Stimulated activated CD4-positive, alpha-beta T cell treated with anti-CD3 and anti-CD28 coated beads, Interleukin-4, amount 100 ng/mL, for 4 hours (primary cell): ENCODE data around the gene PDE7B.

Experiments used
- DNase-seq, 2 experiments: peaks; one replicate each; pipeline ENCODE4 v3.0.0-alpha.2; 2020

The PDE7B gene

DNA sequence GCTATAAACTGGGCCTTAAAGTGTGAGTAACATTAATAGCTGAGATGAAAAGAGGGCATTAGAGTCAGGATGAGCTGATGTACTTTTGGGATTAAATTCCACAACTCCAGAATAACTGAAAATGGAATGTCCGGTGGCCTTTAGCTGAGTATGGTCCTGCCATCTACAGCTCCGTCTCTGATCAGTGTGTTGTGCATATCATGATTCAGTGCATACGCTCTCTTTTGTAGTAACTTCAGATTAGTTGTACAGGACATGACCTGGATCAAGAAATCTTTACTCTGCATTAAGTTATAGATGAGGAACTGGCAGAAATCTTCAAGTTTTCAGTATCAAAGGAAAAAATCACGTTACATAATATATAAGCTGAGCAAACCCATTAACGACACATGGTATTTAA, 306.2 kb downstream of the PDE7B start:
- no peak for DNase-seq

DNA sequence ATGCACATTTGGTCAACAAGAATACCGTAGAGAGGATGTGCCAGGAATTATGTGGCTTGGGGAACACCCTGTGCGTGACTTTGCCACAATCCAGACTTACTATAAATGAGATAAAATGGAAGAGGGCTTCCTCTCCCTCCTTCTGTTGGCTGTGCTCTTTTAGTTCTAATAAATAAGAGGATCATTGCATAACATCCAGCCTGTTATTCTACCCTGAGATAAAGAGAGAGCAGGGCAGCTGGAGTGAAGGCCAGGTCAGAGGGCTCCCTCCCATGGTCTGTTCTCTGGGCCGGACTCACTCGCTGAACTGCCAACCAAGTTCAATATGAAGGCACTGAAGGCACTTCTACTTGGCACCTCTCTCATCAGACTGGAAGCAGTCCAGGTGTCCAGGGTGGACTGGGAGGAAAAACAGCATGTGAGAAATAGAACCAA, 306.9 kb downstream of the PDE7B start:
- DNase-seq = no peak

DNA sequence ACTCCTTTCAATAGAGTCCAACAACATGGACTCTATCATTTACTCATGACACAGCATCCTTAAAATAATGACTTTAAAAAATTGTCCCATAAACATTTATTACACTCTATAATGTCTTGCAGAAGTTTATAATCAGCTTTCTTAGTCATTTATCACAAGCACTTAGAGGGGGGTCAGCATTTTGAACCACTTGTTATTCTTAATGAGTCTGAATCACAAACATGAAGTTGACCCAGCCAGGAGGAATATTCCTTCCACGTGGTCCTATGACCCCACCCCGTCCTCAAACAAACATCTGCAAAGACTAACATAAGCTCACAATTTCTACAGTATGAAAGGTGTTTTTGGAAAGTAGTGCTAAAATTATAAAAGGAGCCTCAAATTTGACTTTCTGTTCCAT, 307.5 kb downstream of the PDE7B start:
- no peak for DNase-seq

DNA sequence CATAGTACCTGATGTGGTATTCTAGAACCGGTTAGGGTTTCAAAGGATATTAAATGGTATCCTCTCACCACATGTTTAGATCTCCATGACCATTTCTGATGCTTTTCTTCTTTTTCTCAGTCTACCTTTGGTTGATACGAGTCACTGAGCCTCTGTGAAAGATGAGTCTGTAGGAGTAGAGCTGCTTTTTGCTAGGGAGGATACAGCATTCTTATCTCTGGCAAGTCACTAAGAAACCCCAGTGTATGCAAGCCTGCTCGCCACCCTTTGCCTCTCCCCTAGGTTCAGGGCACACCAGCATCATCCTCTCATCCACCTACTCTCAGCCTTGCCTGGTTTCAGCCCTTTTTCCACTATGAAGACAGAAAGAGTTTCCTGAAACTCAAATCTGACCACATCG, 308.7 kb downstream of the PDE7B start:
- DNase-seq = no peak

DNA sequence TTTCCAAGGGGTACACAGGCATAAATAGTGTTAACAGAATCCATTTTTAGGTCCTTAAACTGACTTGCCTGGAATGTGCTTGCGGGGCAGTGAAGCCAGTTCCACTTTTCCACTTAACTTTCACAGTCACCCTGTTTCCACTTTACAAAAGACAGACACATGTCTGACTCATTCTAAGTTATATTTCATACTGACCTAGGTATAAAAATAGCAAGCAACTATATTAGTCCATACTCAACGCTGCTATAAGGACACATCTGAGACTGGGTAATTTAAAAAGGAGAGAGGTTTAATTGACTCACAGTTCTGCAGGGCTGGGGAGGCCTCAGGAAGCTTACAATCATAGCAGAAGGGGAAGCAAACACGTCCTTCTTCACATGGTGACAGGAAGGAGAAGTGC, 310.4 kb downstream of the PDE7B start:
- no peak for DNase-seq

DNA sequence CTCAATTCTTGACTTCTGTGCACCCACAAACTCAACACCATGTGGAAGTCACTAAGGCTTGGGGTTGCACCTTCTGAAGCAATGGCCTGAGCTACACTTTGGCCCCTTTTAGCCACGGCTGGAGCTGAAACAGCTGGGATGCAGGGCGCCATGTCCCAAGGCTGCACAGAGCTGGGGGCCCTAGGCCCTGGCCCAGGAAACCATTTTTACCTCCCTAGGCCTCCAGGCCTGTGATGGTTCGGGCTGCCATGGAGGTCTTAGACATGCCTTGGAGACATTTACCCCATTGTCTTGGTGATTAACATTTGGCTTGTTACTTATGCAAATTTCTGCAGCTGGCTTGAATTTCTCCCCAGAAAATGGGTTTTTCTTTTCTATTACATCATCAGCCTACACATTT, 311.8 kb downstream of the PDE7B start:
- no peak for DNase-seq

DNA sequence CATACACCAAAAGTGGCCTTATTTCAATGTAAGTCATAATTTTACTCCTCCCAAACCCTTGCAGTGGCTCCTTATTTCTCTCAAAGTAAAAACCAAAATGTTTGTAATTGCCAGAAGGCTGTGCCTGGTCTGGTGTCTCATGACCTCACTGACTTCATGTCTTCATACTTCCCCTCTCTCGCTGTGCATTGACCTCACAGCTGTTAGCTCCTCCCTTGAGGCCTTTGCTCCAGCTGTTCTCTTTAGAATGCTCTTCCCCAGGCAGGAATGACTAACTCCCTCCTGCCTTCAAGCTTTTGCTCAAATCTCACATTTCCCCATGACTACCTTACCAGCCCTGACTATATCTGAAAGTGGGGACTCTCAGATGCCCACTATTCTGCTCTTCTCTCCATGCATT, 315.3 kb downstream of the PDE7B start:
- no peak for DNase-seq

DNA sequence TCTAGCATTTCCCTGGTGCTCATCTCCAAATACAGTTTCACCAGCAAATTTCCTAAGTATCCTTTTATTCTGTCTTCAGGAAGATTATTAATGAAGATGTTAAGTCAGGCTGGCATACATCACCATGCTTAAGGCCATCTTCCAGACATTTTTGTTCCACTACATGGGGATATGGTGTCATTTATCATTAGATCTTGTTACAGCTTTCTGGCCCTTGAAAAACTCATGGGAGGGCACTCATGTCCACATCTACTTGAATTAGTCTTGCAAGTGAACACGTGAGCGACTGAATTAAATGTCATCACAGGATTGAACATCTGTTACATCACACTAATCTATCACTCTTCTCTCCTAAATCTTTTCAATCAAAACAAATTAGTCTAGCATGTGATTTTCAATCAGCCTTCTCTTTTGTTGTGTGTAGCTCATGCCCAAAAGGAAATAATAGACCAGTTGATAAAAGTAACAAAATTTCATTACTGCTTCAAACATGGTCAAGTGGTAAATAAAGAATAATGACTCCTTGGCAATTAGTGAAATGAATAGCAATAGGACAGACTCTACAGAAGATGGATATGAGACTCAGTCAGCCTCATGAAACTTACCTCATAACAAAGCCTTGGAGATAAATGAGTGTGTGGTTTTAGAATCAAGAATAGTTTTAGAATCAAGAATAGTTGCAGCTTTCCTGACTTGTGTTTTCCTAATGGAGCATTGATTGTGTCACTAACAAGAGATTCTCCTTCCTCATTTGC, 318.1 kb downstream of the PDE7B start:
- DNase-seq = no peak

DNA sequence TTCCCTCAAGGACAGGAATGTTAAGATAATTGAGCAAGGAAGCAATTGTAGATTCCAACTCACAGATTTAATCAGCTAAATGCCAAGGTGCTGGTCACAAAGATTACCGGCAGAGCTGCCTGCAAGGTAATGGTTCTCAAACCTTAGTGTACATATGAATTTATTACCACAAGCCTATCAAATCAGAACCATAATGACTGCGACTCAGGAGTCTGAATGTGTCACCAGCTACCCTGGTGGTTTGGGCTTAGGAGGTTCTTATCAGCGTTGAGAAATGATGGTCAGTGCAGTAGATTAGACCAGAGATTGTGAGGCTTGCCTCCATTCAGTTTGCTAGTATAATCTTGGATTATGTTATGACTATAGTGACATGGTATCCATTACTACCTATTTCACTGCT, 319.7 kb downstream of the PDE7B start:
- no peak for DNase-seq

DNA sequence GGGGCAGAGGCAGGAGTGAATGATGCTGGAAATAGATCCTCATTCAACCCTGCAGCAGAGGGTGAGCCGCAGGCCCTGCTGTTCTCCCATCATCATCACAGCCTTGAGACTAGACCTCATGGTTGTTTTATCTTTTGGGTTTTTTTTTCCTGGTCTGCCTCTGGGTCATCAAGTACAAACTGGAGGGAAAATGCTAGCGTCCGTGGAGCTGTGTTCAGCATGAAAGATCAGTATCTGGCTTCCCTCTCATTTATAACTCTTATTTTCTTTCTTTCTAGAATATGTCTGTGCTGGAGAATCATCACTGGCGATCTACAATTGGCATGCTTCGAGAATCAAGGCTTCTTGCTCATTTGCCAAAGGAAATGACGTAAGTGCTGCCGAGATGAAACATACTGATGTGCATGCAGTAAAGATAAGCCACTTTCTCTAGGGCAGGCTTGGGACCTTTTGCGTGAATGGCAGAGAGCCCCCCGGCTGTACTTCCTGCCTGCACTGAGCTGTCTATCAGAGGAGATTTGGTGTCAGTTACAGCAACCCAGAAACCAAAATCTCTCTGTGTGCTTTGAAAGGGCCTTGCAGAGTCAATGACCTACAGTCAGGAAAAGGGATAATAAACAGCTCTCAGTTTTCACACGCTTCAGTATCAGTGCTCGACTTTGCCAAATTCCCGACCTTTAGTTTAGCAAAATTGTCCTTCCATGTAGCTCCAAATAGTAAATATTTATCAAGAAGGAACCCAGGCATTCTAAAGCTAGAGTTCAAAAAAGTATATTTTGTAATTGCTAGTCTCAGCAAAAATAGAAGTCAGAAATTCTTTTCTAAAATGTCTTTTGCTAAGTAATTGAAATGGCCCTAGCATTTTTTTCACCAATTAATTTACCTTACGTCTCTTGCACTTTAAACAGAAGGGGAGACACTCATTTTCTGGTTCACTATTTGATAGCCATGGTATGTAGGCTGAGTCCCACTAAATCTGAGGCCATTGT, 322.3 kb downstream of the PDE7B start:
- DNase-seq = no peak

DNA sequence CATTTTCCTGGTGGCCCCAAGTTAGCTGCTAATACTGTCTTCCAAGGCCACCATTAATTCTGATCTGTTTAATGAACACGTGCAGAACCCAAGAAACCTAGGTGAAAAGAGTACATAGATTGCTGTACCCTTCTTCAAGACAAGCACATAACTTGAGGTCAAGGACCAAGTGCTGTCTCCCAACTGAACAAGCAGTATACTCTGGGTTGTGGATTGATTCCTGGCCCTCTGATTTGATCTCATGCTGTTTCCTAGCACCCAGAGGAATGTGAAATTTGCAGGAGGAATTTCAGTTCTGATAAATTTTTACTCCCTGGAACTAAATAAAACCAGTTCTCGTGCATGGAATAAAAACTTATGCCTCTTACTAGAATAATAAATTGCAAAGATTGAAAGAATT, 323.0 kb downstream of the PDE7B start:
- no peak for DNase-seq

DNA sequence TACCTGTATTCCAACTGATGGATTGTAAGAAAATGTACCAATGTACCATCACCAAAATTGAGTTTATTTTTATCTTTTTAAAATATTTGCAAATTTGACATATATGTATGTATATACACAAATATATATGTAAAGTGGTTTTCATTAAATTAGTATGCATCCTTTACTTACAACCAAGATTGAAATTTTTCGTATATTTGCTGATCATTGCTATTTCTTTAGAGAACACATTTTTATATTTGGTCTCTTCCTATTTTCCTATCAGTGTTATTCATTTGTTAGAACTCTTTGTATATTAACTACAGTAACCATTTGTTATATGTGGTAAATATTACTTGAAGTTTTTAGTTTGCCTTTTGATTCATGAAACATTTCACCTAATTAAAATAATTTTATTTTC, 324.4 kb downstream of the PDE7B start:
- no peak for DNase-seq

DNA sequence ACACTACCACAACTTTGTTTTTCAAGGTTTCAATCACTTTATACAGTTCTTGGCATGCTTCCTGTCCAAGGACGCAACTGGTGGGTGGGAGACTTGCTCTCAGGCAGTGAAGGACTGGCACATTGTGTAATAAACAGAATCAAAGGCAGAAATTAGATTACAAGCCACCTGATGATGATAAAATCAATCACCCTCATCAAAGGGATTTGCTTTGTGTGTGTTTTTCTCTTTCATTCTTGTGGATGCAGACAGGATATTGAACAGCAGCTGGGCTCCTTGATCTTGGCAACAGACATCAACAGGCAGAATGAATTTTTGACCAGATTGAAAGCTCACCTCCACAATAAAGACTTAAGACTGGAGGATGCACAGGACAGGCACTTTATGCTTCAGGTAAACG, 327.2 kb downstream of the PDE7B start:
- DNase-seq = no peak

DNA sequence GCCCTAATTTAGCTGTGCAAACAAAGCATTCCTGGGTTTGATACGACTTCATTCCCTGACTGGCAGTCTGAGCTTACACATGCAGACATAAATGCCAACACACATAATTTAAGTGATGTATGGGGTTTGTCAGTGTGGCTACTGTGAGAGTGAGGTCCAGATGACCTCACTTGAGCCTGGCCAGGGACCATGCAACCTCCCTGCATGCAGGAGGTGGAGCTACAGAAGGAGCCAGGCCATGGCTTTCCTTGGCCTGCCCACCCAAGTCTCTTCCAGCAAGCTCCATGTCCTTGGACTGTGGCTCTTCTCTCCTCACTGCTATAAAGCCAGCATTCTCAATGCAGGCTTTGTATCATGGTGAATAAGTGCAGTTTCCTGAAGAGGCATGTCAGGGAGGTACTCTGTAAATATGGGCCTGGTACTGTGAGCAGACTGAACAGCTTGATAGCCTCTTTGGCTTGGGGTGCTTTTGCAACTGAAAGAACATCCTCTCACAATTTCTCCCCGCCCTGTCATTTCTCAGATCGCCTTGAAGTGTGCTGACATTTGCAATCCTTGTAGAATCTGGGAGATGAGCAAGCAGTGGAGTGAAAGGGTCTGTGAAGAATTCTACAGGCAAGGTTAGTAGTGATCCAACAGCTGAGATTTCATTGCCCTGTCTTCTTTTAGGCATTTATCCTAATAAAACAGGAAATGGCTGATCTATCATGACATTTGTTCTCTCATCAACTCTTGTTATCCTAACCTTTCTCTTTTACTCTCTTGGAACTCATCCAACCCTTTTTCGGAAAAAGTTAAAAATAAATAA, 329.4 kb downstream of the PDE7B start:
- DNase-seq = no peak

DNA sequence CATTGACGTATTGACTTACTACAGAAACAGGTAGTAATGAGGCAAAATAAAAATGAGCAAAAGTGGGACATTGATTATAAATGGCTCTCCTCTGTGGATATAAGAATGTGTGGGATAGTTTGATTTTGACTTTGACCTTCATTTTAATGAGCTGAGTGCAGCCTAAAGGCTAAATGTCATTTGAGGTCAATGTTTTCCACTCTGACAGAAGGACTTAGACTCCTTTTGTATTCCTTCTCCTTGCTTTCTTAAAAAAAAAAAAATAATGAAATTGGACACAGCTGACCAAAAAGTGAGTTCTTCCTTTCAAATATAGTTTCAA, 330.0 kb downstream of the PDE7B start:
- DNase-seq = no peak

DNA sequence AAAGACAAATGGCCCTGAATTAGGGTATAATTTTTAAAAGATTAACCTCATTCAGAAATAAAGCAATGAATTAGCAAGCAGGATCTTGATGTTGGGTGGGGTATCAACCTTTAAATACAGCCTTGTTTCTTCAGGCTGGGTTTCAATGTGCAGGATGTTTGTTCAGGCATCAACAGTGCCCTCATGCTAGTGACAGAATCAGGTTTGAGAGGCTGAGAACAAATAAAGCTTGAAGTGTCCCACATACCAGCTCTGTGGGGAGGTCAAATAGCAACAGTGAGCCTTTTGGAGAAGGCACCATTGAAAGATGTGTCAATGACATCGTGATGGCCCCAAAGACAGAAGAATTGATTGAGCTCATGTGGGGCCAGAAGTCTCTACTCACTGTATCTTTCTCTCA, 330.4 kb downstream of the PDE7B start:
- no peak for DNase-seq

DNA sequence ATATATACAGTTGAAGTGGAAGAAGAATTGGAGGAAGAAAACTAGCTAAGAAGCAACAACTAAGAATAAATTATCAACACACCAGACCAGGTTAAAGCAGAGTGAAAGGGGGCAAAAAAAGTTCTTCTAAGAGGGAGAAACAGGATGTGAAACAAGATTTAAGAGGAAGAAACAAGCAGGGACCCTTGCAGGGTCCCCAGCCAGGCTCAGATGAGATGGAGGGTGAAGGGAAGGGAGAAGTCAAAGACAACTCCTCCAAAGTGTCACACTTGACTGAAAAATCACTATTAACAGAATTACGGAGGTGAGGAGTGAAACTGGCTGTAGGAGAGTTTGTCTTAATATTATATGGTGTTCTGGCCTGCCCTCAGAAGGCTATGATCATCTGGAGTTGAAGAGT, 333.2 kb downstream of the PDE7B start:
- DNase-seq = no peak

DNA sequence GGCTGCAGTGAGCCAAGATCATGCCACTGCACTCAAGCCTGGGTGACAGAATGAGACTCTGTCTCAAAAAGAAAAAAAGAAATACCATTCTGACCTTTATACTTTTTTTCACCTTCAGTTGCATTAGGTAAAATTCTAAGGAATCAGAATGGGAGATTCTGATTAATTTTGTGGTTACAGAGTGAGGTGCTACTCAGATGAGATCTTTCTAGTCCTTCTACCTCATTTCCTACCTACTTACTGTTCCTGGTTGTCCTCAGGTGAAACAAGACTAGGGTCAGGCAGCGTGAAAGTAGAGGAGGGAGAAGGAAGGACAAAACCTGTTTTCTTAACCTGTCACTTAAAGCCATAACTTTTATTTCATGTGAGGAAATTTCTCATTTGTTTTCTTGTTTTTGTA, 334.9 kb downstream of the PDE7B start:
- DNase-seq = no peak

DNA sequence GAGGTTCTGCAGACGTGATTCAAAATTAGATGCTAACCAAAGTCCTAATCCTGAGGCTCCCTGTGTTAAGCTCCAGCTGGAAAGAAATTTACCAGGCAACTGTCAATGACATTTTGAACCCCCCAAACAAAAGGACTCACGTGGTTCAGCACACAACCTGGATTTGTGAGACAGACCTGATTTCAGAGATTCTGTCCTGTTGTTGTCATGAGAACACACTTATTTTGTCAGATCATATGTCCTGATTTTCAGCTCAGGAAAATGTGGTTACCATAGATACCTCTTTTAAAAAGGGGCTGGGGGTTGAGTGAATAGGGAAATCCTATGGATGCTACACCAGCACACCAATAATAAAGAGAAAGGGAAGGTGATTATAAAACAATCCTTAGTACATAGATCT, 337.0 kb downstream of the PDE7B start:
- no peak for DNase-seq

DNA sequence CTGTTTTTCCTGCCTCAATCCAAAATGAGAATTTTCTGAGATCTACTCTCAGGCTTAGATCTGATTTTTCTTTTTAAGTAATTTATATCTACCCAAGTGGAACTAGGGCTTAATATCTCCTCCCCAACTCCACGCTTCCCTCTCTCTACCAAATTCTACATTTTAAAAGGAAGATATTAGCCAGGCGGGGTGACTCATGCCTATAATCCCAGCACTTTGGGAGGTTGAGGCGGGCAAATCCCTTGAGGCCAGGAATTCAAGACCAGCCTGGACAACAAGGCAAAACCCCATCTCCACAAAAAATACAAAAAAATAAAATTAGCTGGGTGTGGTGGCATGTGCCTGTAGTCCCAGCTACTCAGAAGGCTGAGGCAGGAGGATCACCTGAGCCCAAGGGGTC, 337.6 kb downstream of the PDE7B start:
- DNase-seq = no peak

DNA sequence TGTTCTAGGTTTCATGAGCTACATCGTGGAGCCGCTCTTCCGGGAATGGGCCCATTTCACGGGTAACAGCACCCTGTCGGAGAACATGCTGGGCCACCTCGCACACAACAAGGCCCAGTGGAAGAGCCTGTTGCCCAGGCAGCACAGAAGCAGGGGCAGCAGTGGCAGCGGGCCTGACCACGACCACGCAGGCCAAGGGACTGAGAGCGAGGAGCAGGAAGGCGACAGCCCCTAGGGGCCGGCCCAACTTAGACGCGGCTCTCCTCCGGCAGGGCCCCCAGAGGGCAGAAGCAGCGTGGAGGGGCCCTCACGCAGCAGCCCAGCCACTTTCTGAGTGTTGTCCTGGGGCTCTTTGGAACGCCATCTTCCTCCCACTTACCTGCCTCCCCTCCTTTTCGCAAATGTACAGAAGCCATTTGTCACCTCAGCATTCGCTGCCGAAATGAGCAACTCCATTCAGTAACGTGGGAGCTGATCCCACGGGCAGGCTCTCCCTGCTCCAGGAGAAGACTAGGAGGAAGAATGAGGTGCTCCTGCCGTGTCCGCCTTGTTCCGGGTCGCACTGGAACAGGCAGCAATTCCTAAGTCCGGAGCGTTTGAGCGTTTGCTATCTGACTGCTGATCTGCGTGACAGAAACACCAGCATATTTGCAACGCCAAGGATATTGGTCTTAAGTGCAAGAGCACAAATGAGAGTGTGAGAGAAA, 340.3 kb downstream of the PDE7B start:
- DNase-seq = no peak

DNA sequence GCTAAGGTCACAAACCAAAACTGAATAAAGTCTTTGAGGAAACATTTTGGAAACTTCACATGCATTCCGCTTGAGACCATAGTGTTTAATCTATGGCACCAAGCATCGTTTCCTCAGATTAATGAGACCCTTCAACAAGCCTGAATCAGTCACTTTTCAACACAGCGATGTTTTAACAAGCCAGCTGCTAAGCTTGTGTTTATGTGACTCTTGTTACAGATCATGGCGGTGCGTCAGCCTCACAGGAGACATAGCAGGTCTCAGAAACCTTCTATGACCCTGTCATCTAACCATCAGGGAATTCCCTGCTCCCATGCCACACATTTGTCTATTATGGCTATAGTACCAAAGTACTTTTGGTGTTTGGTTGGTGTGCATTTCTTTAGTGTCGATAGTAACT, 341.4 kb downstream of the PDE7B start:
- DNase-seq = no peak

DNA sequence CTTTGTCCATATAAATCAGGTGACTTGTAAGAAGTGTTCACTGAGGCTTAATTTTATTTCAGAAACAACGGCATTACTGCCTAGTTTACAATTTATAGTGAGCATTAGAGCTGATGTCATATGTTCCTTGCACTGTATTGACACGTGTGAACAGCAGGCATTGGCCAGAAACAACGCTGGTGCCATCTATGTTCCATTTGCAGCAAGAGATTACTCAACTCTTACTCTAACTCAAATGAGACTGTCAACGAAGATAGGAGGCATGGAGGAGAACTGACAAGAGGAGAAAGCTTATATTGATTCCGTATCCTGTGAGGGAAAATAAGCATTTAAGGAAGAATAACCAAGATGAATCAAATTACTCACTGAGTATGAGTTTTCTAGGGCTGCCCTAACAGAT, 350.2 kb downstream of the PDE7B start:
- DNase-seq = no peak
